Prostate gland (tissue), 2 donors: ENCODE measurements around the gene NACAD. TPM values are rescaled to one million over a fixed set of nuclear protein-coding genes. Genes with fewer than 3 reads are reported as not detected.

Experiments
- DNase-seq: peaks from one replicate; pipeline ENCODE4 v3.0.0-alpha.2; 2019; ENCODE audit warnings: low spot score
- H3K27ac ChIP-seq, 2 donors: fragments of 200-600 bp; sonication (generic); 2 replicates each; pipeline ENCODE4 v1.5.1; 2017 to 2019
- H3K27me3 ChIP-seq: fragments of 200-600 bp; sonication (generic); replicated peaks from 2 replicates; pipeline ENCODE4 v1.5.1; 2019; ENCODE audit not compliant: insufficient read depth
- H3K36me3 ChIP-seq, 2 donors: fragments of 200-600 bp; sonication (generic); 1 replicate in 1 of 2; 2 replicates in 1 of 2; pipeline versions ENCODE4 v1.5.1 to v1.8.1; 2017 to 2019
- H3K4me1 ChIP-seq: fragments of 200-600 bp; sonication (generic); replicated peaks from 2 replicates; pipeline ENCODE4 v1.5.1; 2019
- H3K4me3 ChIP-seq, 2 donors: fragments of 200-600 bp; sonication (generic); 2 replicates each; pipeline ENCODE4 v1.5.1; 2017 to 2019
- H3K9me3 ChIP-seq: fragments of 200-600 bp; sonication (generic); 2 replicates; pipeline ENCODE4 v1.5.1; 2017
- CTCF ChIP-seq, 4 experiments: fragments of 200-600 bp in 2 of 4; fragments of 450-650 bp in 2 of 4; sonication (generic) in 2 of 4; IDR thresholded peaks; 1 replicate in 3 of 4; 2 replicates in 1 of 4; pipeline ENCODE4 v1.5.1; 2016 to 2019; ENCODE audit warnings: antibody characterized with exemption in 4 of 4, mild to moderate bottlenecking in 2 of 4, moderate library complexity in 2 of 4
- POLR2A ChIP-seq: fragments of 450-650 bp; IDR thresholded peaks from one replicate; pipeline ENCODE4 v1.6.1; 2016; ENCODE audit warnings: antibody characterized with exemption, mild to moderate bottlenecking
- POLR2AphosphoS5 ChIP-seq: sonication (generic); formaldehyde crosslinking; IDR thresholded peaks from one replicate; pipeline ENCODE4 v1.6.1; 2017; ENCODE audit warnings: antibody characterized with exemption
- WGBS: methylation state at CpG from one replicate; pipeline ENCODE4 v1.1.5; 2018; 5-methylcytosine and 5-hydroxymethylcytosine counted together
- intact Hi-C: fragments of 100-400 bp; cut with DNase I; formaldehyde crosslinking; loops from one replicate; pipeline ENCODE4 v1.14.2; 2022
- small RNA-seq, 2 donors: library from RNA; depleted of rRNA; stranded (forward); fragments of <200 nt; gene quantifications; one replicate each; pipeline ENCODE3, GENCODE V24; 2016
- total RNA-seq, 2 donors: library from RNA; depleted of rRNA; stranded (reverse); fragments of >200 nt; gene quantifications; one replicate each; pipeline ENCODE4 v1.1.0, GENCODE V29; 2016

Gene NACAD
- total RNA-seq, 2 donors from 2014 or later: 3.5 to 10.3 TPM

DNA sequence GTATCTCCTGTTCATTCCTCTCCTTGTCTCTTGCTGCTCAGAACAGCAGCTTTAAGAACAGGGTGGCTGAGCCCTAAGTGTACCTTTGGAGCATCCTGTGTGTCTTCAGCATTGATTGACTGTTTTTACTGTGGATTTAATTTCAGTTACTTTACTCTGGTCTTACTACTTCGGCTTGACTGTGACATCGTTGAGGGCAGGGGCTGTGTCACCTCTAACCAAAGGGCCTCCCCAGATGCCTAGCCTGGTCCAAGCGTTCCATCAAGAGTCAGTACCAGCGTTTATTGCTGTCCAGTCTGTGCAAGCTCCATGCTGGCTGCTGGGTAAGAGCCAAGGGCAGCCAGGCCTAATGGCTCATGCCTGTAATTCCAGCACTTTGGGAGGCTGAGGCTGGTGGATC lies 56.3 kb downstream of the NACAD start:
- Histone ChIP-seq H3K9me3 (no peaks in the 10 kb centered on the region), H3K27ac (no peak overlapping the region), H3K4me1 (no peaks in the 10 kb centered on the region), H3K27me3 (no peaks in the 10 kb centered on the region), H3K4me3 (no peak overlapping the region), H3K36me3 (no peaks in the 10 kb centered on the region)
- TF ChIP-seq POLR2AphosphoS5 (no peak), CTCF (IDR thresholded peaks at IDR 0.05) (no peak), POLR2A (no peak)
- no peak for DNase-seq
- intact Hi-C loops: no loop called here
- WGBS: 79% methylated on average over 4 of the region's 4 CpGs

- H3K4me3 ChIP-seq: no peak overlapping the region
- no peaks in the 10 kb centered on the region for H3K4me1 ChIP-seq
- H3K9me3 ChIP-seq: no peaks in the 10 kb centered on the region
- 61% methylated on average over 4 of the region's 4 CpGs for WGBS
- intact Hi-C loops: no loop called here
- no peaks in the 10 kb centered on the region for H3K27me3 ChIP-seq
- DNase-seq: no peak
- H3K27ac ChIP-seq: no peak overlapping the region
- TF ChIP-seq CTCF (IDR thresholded peaks at IDR 0.05) (no peak), POLR2A (no peak), POLR2AphosphoS5 (no peak)
- H3K36me3 ChIP-seq: no peaks in the 10 kb centered on the region
Measured at GRCh38 chr7:45031829-45032228, 56.9 kb downstream of the NACAD start.

Small RNAs within 50 kb of the gene (small RNA-seq; reads per million reads assigned to genes)
- gene SNORA5A (4.4 to 5.5 reads per million in 2 donors), gene SNORA5B (0 reads per million in 2 donors), gene SNORA5C (54.4 to 190 reads per million in 2 donors)

Other genes starting within 250 kb of the NACAD start
- gene H2AZ2, start 240.9 kb downstream of the NACAD start, total RNA-seq: 100 to 1,000 TPM; 111 to 146 TPM
- 10 to 100 TPM; 21.9 to 22.0 TPM for gene PURB, start 203.4 kb downstream of the NACAD start, total RNA-seq
- 1 to 10 TPM; 1.9 to 2.7 TPM for gene MYO1G, start 110.0 kb downstream of the NACAD start, total RNA-seq
- gene CCM2, start 88.8 kb downstream of the NACAD start, total RNA-seq: 10 to 100 TPM; 30.0 to 83.6 TPM
- 10 to 100 TPM; 46.4 to 76.3 TPM for gene TBRG4, start 22.7 kb upstream of the NACAD start, total RNA-seq
- gene RAMP3, start 68.8 kb upstream of the NACAD start, total RNA-seq: 10 to 100 TPM; 35.8 to 43.5 TPM